Ishikawa (cell line): Measurements from ENCODE around the gene SPDYE18.
"Not testable (repeated sequence)": the region's sequence is repeated elsewhere in the genome, so short reads cannot be mapped to it uniquely, and the experiment has no call there.

Experiments
- CEBPB ChIP-seq: IDR thresholded peaks from 2 replicates; pipeline ENCODE4 v1.6.1; 2012
- EGR1 ChIP-seq: IDR thresholded peaks from 2 replicates; pipeline ENCODE4 v1.6.1; 2012
- EP300 ChIP-seq: IDR thresholded peaks from 2 replicates; pipeline ENCODE4 v1.6.1; 2012; ENCODE audit warnings: borderline replicate concordance
- FOXM1 ChIP-seq: IDR thresholded peaks from 2 replicates; pipeline ENCODE4 v1.6.1; 2012; ENCODE audit warnings: low read depth, borderline replicate concordance
- TCF12 ChIP-seq: IDR thresholded peaks from 2 replicates; pipeline ENCODE4 v1.6.1; 2012; ENCODE audit warnings: low read depth
- TEAD4 ChIP-seq: IDR thresholded peaks from 2 replicates; pipeline ENCODE4 v1.6.1; 2012
- YY1 ChIP-seq: IDR thresholded peaks from 2 replicates; pipeline ENCODE4 v1.6.1; 2012; ENCODE audit warnings: low read depth
- ZBTB7A ChIP-seq: IDR thresholded peaks from 2 replicates; pipeline ENCODE4 v1.6.1; 2012; ENCODE audit warnings: low read depth
- TF ChIP-seq, protein P1 (sequence below): IDR thresholded peaks from 2 replicates; pipeline ENCODE4 v1.6.1; 2012; ENCODE audit warnings: low read depth, mild to moderate bottlenecking
- TF ChIP-seq, protein P2 (sequence below): IDR thresholded peaks from 2 replicates; pipeline ENCODE4 v1.6.1; 2012

Gene SPDYE18, protein sequence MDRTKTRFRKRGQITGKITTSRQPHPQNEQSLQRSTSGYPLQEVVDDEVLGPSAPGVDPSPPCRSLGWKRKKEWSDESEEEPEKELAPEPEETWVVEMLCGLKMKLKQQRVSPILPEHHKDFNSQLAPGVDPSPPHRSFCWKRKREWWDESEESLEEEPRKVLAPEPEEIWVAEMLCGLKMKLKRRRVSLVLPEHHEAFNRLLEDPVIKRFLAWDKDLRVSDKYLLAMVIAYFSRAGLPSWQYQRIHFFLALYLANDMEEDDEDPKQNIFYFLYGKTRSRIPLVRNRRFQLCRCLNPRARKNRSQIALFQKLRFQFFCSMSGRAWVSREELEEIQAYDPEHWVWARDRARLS

DNA sequence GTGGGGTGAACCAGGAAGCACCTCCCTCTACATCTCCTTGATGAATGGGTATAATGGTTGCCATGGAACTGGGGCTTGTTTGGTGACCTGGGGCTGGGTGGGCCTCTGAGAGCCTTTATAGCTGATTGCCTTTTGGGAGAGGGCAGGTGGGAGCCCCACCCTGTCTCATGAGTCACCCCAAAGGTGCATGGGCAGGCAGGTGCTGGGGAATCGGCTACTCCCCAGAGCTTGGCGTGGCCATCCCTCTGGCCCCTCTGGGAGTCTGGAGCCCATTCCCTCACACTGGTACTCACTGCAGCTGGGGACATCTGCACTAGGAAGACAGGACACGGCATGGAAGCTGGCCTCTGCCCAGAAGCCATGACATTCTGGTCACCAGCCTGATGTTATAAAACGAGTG is at the start of gene SPDYE18:
SPDYE18 (minus strand) TSS at position 2 of the 400 bp plus-strand sequence. CDS start 2,046 bp downstream, outside the sequence.
- TF ChIP-seq YY1, TEAD4, CEBPB: not testable (repeated sequence)

- not testable (repeated sequence) for TF ChIP-seq YY1, EGR1
- TF ChIP-seq, protein P1, sequence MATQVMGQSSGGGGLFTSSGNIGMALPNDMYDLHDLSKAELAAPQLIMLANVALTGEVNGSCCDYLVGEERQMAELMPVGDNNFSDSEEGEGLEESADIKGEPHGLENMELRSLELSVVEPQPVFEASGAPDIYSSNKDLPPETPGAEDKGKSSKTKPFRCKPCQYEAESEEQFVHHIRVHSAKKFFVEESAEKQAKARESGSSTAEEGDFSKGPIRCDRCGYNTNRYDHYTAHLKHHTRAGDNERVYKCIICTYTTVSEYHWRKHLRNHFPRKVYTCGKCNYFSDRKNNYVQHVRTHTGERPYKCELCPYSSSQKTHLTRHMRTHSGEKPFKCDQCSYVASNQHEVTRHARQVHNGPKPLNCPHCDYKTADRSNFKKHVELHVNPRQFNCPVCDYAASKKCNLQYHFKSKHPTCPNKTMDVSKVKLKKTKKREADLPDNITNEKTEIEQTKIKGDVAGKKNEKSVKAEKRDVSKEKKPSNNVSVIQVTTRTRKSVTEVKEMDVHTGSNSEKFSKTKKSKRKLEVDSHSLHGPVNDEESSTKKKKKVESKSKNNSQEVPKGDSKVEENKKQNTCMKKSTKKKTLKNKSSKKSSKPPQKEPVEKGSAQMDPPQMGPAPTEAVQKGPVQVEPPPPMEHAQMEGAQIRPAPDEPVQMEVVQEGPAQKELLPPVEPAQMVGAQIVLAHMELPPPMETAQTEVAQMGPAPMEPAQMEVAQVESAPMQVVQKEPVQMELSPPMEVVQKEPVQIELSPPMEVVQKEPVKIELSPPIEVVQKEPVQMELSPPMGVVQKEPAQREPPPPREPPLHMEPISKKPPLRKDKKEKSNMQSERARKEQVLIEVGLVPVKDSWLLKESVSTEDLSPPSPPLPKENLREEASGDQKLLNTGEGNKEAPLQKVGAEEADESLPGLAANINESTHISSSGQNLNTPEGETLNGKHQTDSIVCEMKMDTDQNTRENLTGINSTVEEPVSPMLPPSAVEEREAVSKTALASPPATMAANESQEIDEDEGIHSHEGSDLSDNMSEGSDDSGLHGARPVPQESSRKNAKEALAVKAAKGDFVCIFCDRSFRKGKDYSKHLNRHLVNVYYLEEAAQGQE, result not testable (repeated sequence)
These were observed 30.1 kb downstream of the SPDYE18 start, which contains the start of gene SPDYE17 for GRCh38 chr7:77032261-77032660. Gene SPDYE17, minus strand, starts transcription at chr7:77032361. Its CDS starts 1,791 bp downstream, at chr7:77030570.

DNA sequence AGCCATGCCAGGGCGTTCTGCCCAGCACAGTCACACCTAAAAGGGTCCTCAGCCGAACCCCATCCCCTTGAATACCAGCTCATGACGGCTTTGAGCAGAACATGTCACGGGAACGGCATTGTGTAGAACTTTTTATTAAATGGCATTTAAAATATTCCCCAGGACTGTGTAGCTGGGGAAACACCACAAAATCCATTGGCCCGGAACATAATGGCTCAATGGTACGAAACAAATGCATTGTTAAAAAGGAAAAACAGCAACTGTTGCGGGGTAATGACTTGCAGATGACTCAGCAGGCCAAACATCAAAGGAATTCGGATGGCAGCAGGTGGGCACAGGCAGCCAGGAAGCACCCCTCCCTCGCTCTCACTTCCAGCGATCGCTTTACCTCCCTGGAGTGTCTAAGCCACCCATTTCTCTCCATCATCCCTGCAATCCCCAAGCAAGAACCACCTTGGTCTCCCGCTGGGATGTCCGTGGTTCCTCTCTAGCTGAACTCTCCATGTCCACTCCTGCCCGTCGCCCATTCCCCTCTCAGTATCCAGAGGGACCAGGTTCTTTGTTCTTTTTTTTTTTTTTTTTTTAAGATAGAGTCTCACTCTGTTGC is 52.2 kb downstream of the SPDYE18 start:
- TF ChIP-seq CEBPB, result 0 out of 2 replicates have a peak, but pooled peaks have one; percentile 3
- TF ChIP-seq TEAD4, result peak; percentile 78
- peak; percentile 77; the same call in 1 of the 2 replicates for TF ChIP-seq FOXM1
- TF ChIP-seq EP300, result peak; percentile 89
- TF ChIP-seq TCF12, result peak; percentile 87

GRCh38 chr7:77008000-77008399 is 54.4 kb downstream of the SPDYE18 start:
- 0 out of 2 replicates have a peak, but pooled peaks have one; percentile 31 for TF ChIP-seq ZBTB7A
- TF ChIP-seq EP300, result 0 out of 2 replicates have a peak, but pooled peaks have one; percentile 12

GRCh38 chr7:77002104-77002503 is 60.3 kb downstream of the SPDYE18 start:
- TF ChIP-seq, protein P2, sequence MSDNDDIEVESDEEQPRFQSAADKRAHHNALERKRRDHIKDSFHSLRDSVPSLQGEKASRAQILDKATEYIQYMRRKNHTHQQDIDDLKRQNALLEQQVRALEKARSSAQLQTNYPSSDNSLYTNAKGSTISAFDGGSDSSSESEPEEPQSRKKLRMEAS, result peak; percentile 68
- TF ChIP-seq TCF12, result peak; percentile 82
- peak; percentile 33; the same call in 1 of the 2 replicates for TF ChIP-seq TEAD4
- peak; percentile 89 for TF ChIP-seq EGR1
- TF ChIP-seq EP300, result peak; percentile 78
